Measurements from ENCODE around the gene ATRNL1.

DNA sequence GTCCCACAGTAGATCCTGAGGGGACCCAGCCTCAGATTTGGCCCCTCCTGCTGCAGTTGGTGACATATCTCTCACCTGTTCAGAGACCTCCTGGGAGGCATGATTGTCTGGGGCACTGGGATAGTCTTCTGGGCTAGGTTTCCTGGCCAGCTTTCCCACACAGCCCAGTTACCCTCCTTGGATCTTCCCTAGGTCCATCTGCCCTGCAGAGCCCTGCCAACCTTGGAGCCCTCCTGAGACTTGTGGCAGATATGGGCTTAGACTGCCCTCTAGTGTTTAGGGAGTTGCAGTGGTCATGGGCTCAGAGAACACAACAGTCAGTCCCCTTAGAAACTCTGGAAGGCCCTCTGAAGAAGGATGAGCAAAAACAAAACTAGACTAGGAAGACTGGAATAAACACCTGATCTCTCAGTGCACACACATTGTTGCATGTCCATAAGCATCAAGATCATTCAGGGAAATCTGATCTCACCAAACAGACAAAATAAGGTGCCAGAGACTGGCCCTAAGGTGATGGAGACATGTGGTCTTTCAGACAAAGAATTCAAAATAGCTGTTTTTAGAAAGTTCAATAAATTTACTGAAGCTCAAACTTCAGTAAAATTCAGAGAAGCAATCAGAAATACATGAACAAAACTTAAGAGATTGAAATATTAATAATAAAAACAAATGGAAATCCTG lies 324.6 kb downstream of the ATRNL1 start:
- TF ChIP-seq, protein P1, sequence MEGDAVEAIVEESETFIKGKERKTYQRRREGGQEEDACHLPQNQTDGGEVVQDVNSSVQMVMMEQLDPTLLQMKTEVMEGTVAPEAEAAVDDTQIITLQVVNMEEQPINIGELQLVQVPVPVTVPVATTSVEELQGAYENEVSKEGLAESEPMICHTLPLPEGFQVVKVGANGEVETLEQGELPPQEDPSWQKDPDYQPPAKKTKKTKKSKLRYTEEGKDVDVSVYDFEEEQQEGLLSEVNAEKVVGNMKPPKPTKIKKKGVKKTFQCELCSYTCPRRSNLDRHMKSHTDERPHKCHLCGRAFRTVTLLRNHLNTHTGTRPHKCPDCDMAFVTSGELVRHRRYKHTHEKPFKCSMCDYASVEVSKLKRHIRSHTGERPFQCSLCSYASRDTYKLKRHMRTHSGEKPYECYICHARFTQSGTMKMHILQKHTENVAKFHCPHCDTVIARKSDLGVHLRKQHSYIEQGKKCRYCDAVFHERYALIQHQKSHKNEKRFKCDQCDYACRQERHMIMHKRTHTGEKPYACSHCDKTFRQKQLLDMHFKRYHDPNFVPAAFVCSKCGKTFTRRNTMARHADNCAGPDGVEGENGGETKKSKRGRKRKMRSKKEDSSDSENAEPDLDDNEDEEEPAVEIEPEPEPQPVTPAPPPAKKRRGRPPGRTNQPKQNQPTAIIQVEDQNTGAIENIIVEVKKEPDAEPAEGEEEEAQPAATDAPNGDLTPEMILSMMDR (IDR thresholded peaks at IDR 0.05) = peak in 3 of 4 experiments; percentile 8 to 48 (median 45)
- TF ChIP-seq POLR2A (IDR thresholded peaks at IDR 0.05) (no peak), POLR2AphosphoS5 (IDR thresholded peaks at IDR 0.05) (no peak)

Data from prostate gland (tissue), 2 donors.